Measurements from ENCODE around the gene LIMS1. TPM values are rescaled to one million over a fixed set of nuclear protein-coding genes. Genes with fewer than 3 reads are reported as not detected.
"Not testable (repeated sequence)": the region's sequence is repeated elsewhere in the genome, so short reads cannot be mapped to it uniquely, and the experiment has no call there.

Gene LIMS1
- total RNA-seq, 2 donors from 2014 or later = 171 to 199 TPM

- Histone ChIP-seq H3K27me3 (replicated peaks; ENCODE audit: insufficient read depth) (no peaks in the 10 kb centered on the region), H3K36me3 (no peaks in the 10 kb centered on the region), H3K4me1 (ENCODE audit: control insufficient read depth in 1 of 2, low read depth in 2 of 2) (peaks cover 4 to 17% of the 10 kb centered on the region in 2 donors), H3K9me3 (no peaks in the 10 kb centered on the region), H3K27ac (peak within 1 kb of the TSS; percentile 92 to 97), H3K4me3 (peak within 1 kb of the TSS; percentile 82)
- no peak for TF ChIP-seq CTCF (IDR thresholded peaks at IDR 0.05)
- DNase-seq (ENCODE audit: low spot score) = peak; percentile 71
- peak; percentile 99 for ATAC-seq (ENCODE audit: insufficient number of reproducible peaks, low FRiP score, low read depth)
Observed at GRCh38 chr2:108719149-108720044, 185.1 kb downstream of the LIMS1 start, which contains the start of gene RANBP2. Gene RANBP2 (plus strand): TSS chr2:108719482. CDS start chr2:108719607, 125 bp downstream.

GRCh38 chr2:108726048-108726447 is 191.8 kb downstream of the LIMS1 start:
- not testable (repeated sequence) for H3K4me3 ChIP-seq; H3K27ac ChIP-seq; H3K9me3 ChIP-seq; DNase-seq (ENCODE audit: low spot score); H3K27me3 ChIP-seq (replicated peaks; ENCODE audit: insufficient read depth); ATAC-seq (ENCODE audit: insufficient number of reproducible peaks, low FRiP score, low read depth); H3K36me3 ChIP-seq
- peaks cover 5 to 32% of the 10 kb centered on the region in 2 donors for H3K4me1 ChIP-seq (ENCODE audit: control insufficient read depth in 1 of 2, low read depth in 2 of 2)

- peaks cover 13% of the 10 kb centered on the region for H3K36me3 ChIP-seq
- not testable (repeated sequence) for H3K4me3 ChIP-seq; H3K4me1 ChIP-seq (ENCODE audit: control insufficient read depth in 1 of 2, low read depth in 2 of 2); H3K27ac ChIP-seq; ATAC-seq (ENCODE audit: insufficient number of reproducible peaks, low FRiP score, low read depth); H3K9me3 ChIP-seq; DNase-seq (ENCODE audit: low spot score); H3K27me3 ChIP-seq (replicated peaks; ENCODE audit: insufficient read depth)
Observed at GRCh38 chr2:108734656-108735055, 200.4 kb downstream of the LIMS1 start.

Other genes starting within 250 kb of the LIMS1 start
- 10 to 100 TPM in 1 of 2 donors, not detected in 1; 16.6 TPM for gene SULT1C2, start 245.6 kb upstream of the LIMS1 start, total RNA-seq
- gene SULT1C4, start 156.5 kb upstream of the LIMS1 start, total RNA-seq = 1 to 10 TPM in 1 of 2 donors, not detected in 1; 2.8 TPM
- 10 to 100 TPM; 40.4 to 46.0 TPM for gene GCC2, start 85.3 kb upstream of the LIMS1 start, total RNA-seq
- gene RANBP2, start 185.0 kb downstream of the LIMS1 start, total RNA-seq = 10 to 100 TPM; 56.5 to 86.2 TPM